DND-41 (cell line): ENCODE results near the gene ADPRH.
"Not testable (repeated sequence)": the region's sequence is repeated elsewhere in the genome, so short reads cannot be mapped to it uniquely, and the experiment has no call there.

Experiments
- ATAC-seq: fragments of 200-7000 bp; cut with Tn5 transposase; 3 replicates; pipeline ENCODE4 v1.9.1; 2021; ENCODE audit warnings: low read depth; ENCODE audit not compliant: insufficient read depth
- DNase-seq: peaks from one replicate; pipeline ENCODE4 v3.0.0-alpha.2; 2020
- H2AFZ ChIP-seq: 2 replicates; pipeline ENCODE4 v1.6.0; 2012; ENCODE audit warnings: low read depth, low read length
- H3K27ac ChIP-seq: 2 replicates; pipeline ENCODE4 v1.5.1; 2012; ENCODE audit warnings: low read length, inconsistent platforms
- H3K27me3 ChIP-seq: fragments of 200-600 bp; sonication (generic); 2 replicates; pipeline ENCODE4 v1.6.0; 2012; ENCODE audit warnings: low read length, mild to moderate bottlenecking, inconsistent platforms; ENCODE audit not compliant: insufficient read depth, poor library complexity
- H3K36me3 ChIP-seq: 2 replicates; pipeline ENCODE4 v1.5.1; 2012; ENCODE audit warnings: low read length, inconsistent platforms; ENCODE audit not compliant: insufficient read depth
- H3K4me1 ChIP-seq: 2 replicates; pipeline ENCODE4 v1.5.1; 2012; ENCODE audit warnings: mild to moderate bottlenecking, low read length; ENCODE audit not compliant: insufficient read depth
- H3K4me2 ChIP-seq: 2 replicates; pipeline ENCODE4 v1.6.0; 2012; ENCODE audit warnings: mild to moderate bottlenecking, moderate library complexity, low read length, inconsistent platforms; ENCODE audit not compliant: insufficient read depth
- H3K4me3 ChIP-seq, 2 experiments: fragments of 200-600 bp in 1 of 2; shearing (Covaris generic) in 1 of 2; 2 replicates each; pipeline ENCODE4 v1.5.1; 2012 to 2016; ENCODE audit warnings: inconsistent platforms in 2 of 2, low read length in 2 of 2, mild to moderate bottlenecking in 2 of 2, low read depth in 1 of 2, moderate library complexity in 1 of 2
- H3K79me2 ChIP-seq: 2 replicates; pipeline ENCODE4 v1.6.0; 2012; ENCODE audit warnings: low read length, inconsistent platforms; ENCODE audit not compliant: insufficient read depth
- H3K9ac ChIP-seq: 2 replicates; pipeline ENCODE4 v1.6.0; 2012; ENCODE audit warnings: low read depth, mild to moderate bottlenecking, inconsistent platforms, low read length, moderate library complexity
- H3K9me3 ChIP-seq: 2 replicates; pipeline ENCODE4 v1.5.1; 2012; ENCODE audit warnings: low read length, moderate library complexity, mild to moderate bottlenecking, inconsistent platforms; ENCODE audit not compliant: insufficient read depth, severe bottlenecking
- H4K20me1 ChIP-seq: 2 replicates; pipeline ENCODE4 v1.6.0; 2012; ENCODE audit warnings: low read length; ENCODE audit not compliant: insufficient read depth
- CTCF ChIP-seq: IDR thresholded peaks from 2 replicates; pipeline ENCODE4 v1.5.1; 2012; ENCODE audit warnings: borderline replicate concordance, low read length, moderate library complexity, mild to moderate bottlenecking; ENCODE audit not compliant: poor library complexity, severe bottlenecking; ENCODE audit errors: extremely low read depth
- EZH2 ChIP-seq: IDR thresholded peaks from 3 replicates; pipeline ENCODE4 v1.6.1; 2012; ENCODE audit warnings: borderline replicate concordance, low read depth, mild to moderate bottlenecking, moderate library complexity, low read length, inconsistent platforms; ENCODE audit not compliant: severe bottlenecking

ADPRH gene

GRCh38 chr3:119548341-119548740 is 31.0 kb upstream of the ADPRH start:
- H3K79me2 ChIP-seq: no peaks in the 10 kb centered on the region

DNA sequence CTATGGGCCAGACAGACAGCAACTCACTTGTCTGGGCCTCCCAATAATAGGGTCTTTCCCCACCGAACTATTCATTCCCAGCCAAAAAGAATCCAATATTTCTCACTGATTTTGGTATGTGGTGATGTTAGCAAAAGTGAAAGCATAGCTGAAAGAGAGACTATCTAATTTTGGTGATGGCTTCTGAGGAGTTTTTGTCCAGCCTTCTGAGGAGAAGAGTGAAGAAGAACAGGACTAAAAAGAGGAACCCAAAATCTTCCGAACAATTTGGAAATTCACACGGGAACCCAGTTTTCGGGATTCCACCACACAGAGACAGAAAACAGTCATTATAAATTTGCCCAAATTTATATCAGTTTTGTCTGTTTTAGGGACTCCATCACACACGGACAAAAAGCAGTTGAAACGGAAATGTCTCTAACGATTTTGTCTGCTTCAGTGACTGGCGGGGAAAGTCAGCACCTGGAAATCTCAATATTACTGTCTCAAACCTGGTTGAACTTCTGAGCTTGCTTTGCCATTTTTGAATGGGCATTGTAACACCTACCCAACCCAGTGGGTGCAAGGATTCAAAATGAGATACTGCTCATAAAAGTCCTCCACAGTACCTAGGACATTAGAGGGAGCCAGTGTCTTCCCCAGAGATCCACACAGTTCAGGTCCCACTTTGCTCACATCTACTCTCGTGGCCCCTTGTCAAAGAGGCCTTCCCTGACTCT is 28.9 kb upstream of the ADPRH start:
- no peak overlapping the region for H3K9ac ChIP-seq
- no peaks in the 10 kb centered on the region for H3K27me3 ChIP-seq
- DNase-seq: no peak
- no peak overlapping the region for H3K4me2 ChIP-seq
- no peaks in the 10 kb centered on the region for H3K9me3 ChIP-seq
- TF ChIP-seq EZH2: no peak
- no peak for TF ChIP-seq CTCF
- no peaks in the 10 kb centered on the region for H4K20me1 ChIP-seq
- no peak overlapping the region for H3K4me3 ChIP-seq
- no peaks in the 10 kb centered on the region for H3K4me1 ChIP-seq
- H3K36me3 ChIP-seq: no peaks in the 10 kb centered on the region
- no peak overlapping the region for H3K27ac ChIP-seq
- ATAC-seq: no peak
- no peaks in the 10 kb centered on the region for H3K79me2 ChIP-seq
- no peak overlapping the region for H2AFZ ChIP-seq

More at GRCh38 chr3:119548341-119548740, 31.0 kb upstream of the ADPRH start:
- Histone ChIP-seq H3K36me3 (no peaks in the 10 kb centered on the region), H3K27ac (no peak overlapping the region), H3K4me3 (no peak overlapping the region), H4K20me1 (no peaks in the 10 kb centered on the region), H3K9me3 (no peaks in the 10 kb centered on the region), H2AFZ (no peak overlapping the region), H3K4me1 (no peaks in the 10 kb centered on the region), H3K27me3 (no peaks in the 10 kb centered on the region), H3K4me2 (no peak overlapping the region), H3K9ac (no peak overlapping the region)
- DNase-seq (no peak), ATAC-seq (no peak)
- TF ChIP-seq CTCF: no peak
- TF ChIP-seq EZH2: no peak

GRCh38 chr3:119551598-119551997 is 27.7 kb upstream of the ADPRH start:
- H3K4me3 ChIP-seq: no peak overlapping the region
- ATAC-seq: no peak
- DNase-seq: no peak
- no peak for TF ChIP-seq EZH2
- TF ChIP-seq CTCF: no peak
- no peak overlapping the region for H3K27ac ChIP-seq
- no peaks in the 10 kb centered on the region for H3K79me2 ChIP-seq
- no peak overlapping the region for H3K4me2 ChIP-seq
- no peak overlapping the region for H2AFZ ChIP-seq
- no peaks in the 10 kb centered on the region for H3K4me1 ChIP-seq
- no peaks in the 10 kb centered on the region for H3K9me3 ChIP-seq
- no peaks in the 10 kb centered on the region for H4K20me1 ChIP-seq
- H3K36me3 ChIP-seq: no peaks in the 10 kb centered on the region
- peaks cover 5% of the 10 kb centered on the region for H3K27me3 ChIP-seq
- no peak overlapping the region for H3K9ac ChIP-seq

DNA sequence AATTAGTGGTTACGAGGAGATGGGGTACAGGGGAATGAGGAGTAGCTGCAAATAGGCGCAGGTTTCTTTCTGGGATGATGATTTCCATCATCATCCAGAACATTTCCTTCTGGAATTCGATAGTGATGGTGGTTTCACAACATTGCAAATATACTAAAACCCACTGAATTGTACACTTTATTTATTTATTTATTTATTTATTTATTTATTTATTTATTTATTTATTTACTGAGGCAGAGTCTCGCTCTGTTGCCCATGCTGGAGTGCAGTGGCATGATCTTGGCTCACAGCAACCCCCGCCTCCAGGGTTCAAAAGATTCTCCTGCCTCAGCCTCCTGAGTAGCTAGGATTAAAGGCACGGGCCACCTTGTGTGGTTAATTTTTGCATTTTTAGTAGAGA is 26.4 kb upstream of the ADPRH start:
- not testable (repeated sequence) for H3K36me3 ChIP-seq, H4K20me1 ChIP-seq, H3K27ac ChIP-seq, H3K9me3 ChIP-seq, ATAC-seq, H3K4me1 ChIP-seq, H3K4me2 ChIP-seq, DNase-seq, H3K9ac ChIP-seq, H3K79me2 ChIP-seq, H3K27me3 ChIP-seq, H2AFZ ChIP-seq, H3K4me3 ChIP-seq
